ENCODE measurements around the gene INSL3.
A peak's percentile ranks its signal among the peaks of the same experiment; 100 is the strongest.
"Not testable (repeated sequence)": the region's sequence is repeated elsewhere in the genome, so short reads cannot be mapped to it uniquely, and the experiment has no call there.

The INSL3 gene

GRCh38 chr19:17806945-17807344 lies 14.4 kb downstream of the INSL3 start:
- no peak overlapping the region for H3K27ac Mint-ChIP-seq
- H3K27me3 Mint-ChIP-seq = peaks cover 3% of the 10 kb centered on the region
- H3K4me3 Mint-ChIP-seq = no peak overlapping the region
- H3K9me3 Mint-ChIP-seq = no peaks in the 10 kb centered on the region
- peaks cover 24% of the 10 kb centered on the region for H3K4me1 Mint-ChIP-seq (ENCODE audit: low read depth)
- no peaks in the 10 kb centered on the region for H3K36me3 Mint-ChIP-seq (ENCODE audit: low read depth)

- peaks cover 24% of the 10 kb centered on the region for H3K4me1 Mint-ChIP-seq (ENCODE audit: low read depth)
- no peak overlapping the region for H3K4me3 Mint-ChIP-seq
- H3K36me3 Mint-ChIP-seq (ENCODE audit: low read depth) = no peaks in the 10 kb centered on the region
- no peaks in the 10 kb centered on the region for H3K9me3 Mint-ChIP-seq
- peaks cover 3% of the 10 kb centered on the region for H3K27me3 Mint-ChIP-seq
- no peak overlapping the region for H3K27ac Mint-ChIP-seq
Measured at GRCh38 chr19:17805427-17805826, 15.9 kb downstream of the INSL3 start.

GRCh38 chr19:17803264-17803896 lies 17.9 kb downstream of the INSL3 start:
- peaks cover 3% of the 10 kb centered on the region for H3K27me3 Mint-ChIP-seq
- peaks cover 24% of the 10 kb centered on the region for H3K4me1 Mint-ChIP-seq (ENCODE audit: low read depth)
- peak overlapping the region; percentile 38 for H3K27ac Mint-ChIP-seq
- H3K4me3 Mint-ChIP-seq = no peak overlapping the region
- no peaks in the 10 kb centered on the region for H3K9me3 Mint-ChIP-seq
- no peaks in the 10 kb centered on the region for H3K36me3 Mint-ChIP-seq (ENCODE audit: low read depth)

- Mint-ChIP-seq H3K4me1 (ENCODE audit: low read depth) (peaks cover 27% of the 10 kb centered on the region), H3K27me3 (peaks cover 3% of the 10 kb centered on the region), H3K9me3 (no peaks in the 10 kb centered on the region), H3K4me3 (no peak overlapping the region), H3K36me3 (ENCODE audit: low read depth) (no peaks in the 10 kb centered on the region), H3K27ac (no peak overlapping the region)
Measured at GRCh38 chr19:17802137-17802858, 19.0 kb downstream of the INSL3 start.

- H3K4me3 Mint-ChIP-seq; H3K9me3 Mint-ChIP-seq; H3K27ac Mint-ChIP-seq; H3K36me3 Mint-ChIP-seq (ENCODE audit: low read depth): not testable (repeated sequence)
- Mint-ChIP-seq H3K27me3 (peaks cover 12% of the 10 kb centered on the region), H3K4me1 (ENCODE audit: low read depth) (peaks cover 45% of the 10 kb centered on the region)
Measured at GRCh38 chr19:17798599-17798998, 22.7 kb downstream of the INSL3 start.

GRCh38 chr19:17797424-17798201 lies 23.7 kb downstream of the INSL3 start:
- Mint-ChIP-seq H3K27me3 (peaks cover 12% of the 10 kb centered on the region), H3K4me1 (ENCODE audit: low read depth) (peaks cover 41% of the 10 kb centered on the region), H3K4me3 (peak overlapping the region; percentile 30), H3K36me3 (ENCODE audit: low read depth) (no peaks in the 10 kb centered on the region), H3K27ac (peak overlapping the region; percentile 85), H3K9me3 (no peaks in the 10 kb centered on the region)

GRCh38 chr19:17796838-17797423 lies 24.4 kb downstream of the INSL3 start:
- peak overlapping the region; percentile 85 for H3K27ac Mint-ChIP-seq
- H3K4me1 Mint-ChIP-seq (ENCODE audit: low read depth) = peaks cover 39% of the 10 kb centered on the region
- peaks cover 9% of the 10 kb centered on the region for H3K27me3 Mint-ChIP-seq
- peak overlapping the region; percentile 30 for H3K4me3 Mint-ChIP-seq
- no peaks in the 10 kb centered on the region for H3K9me3 Mint-ChIP-seq
- no peaks in the 10 kb centered on the region for H3K36me3 Mint-ChIP-seq (ENCODE audit: low read depth)

GRCh38 chr19:17796013-17796837 lies 25.1 kb downstream of the INSL3 start:
- Mint-ChIP-seq H3K4me3 (no peak overlapping the region), H3K9me3 (no peaks in the 10 kb centered on the region), H3K4me1 (ENCODE audit: low read depth) (peaks cover 46% of the 10 kb centered on the region), H3K27me3 (peaks cover 9% of the 10 kb centered on the region), H3K27ac (no peak overlapping the region), H3K36me3 (ENCODE audit: low read depth) (no peaks in the 10 kb centered on the region)

GRCh38 chr19:17795495-17795856 lies 25.8 kb downstream of the INSL3 start:
- Mint-ChIP-seq H3K27ac (no peak overlapping the region), H3K27me3 (peaks cover 9% of the 10 kb centered on the region), H3K4me1 (ENCODE audit: low read depth) (peaks cover 46% of the 10 kb centered on the region), H3K36me3 (ENCODE audit: low read depth) (no peaks in the 10 kb centered on the region), H3K4me3 (no peak overlapping the region), H3K9me3 (no peaks in the 10 kb centered on the region)

- Mint-ChIP-seq H3K9me3 (no peaks in the 10 kb centered on the region), H3K27me3 (peaks cover 9% of the 10 kb centered on the region), H3K36me3 (ENCODE audit: low read depth) (no peaks in the 10 kb centered on the region), H3K27ac (no peak within 1 kb of the TSS), H3K4me1 (ENCODE audit: low read depth) (peaks cover 46% of the 10 kb centered on the region), H3K4me3 (peak within 1 kb of the TSS; percentile 26)
Measured at GRCh38 chr19:17794731-17795494, 26.4 kb downstream of the INSL3 start, which contains the start of gene B3GNT3. TSS of gene B3GNT3 (plus strand) at chr19:17795138. CDS start at chr19:17807808, 12,670 bp downstream.

GRCh38 chr19:17794412-17794730 lies 26.9 kb downstream of the INSL3 start:
- Mint-ChIP-seq H3K4me1 (ENCODE audit: low read depth) (peaks cover 46% of the 10 kb centered on the region), H3K36me3 (ENCODE audit: low read depth) (no peaks in the 10 kb centered on the region), H3K27me3 (peaks cover 9% of the 10 kb centered on the region), H3K9me3 (no peaks in the 10 kb centered on the region), H3K4me3 (peak overlapping the region; percentile 26), H3K27ac (no peak overlapping the region)

- Mint-ChIP-seq H3K27me3 (peaks cover 9% of the 10 kb centered on the region), H3K27ac (no peak overlapping the region), H3K36me3 (ENCODE audit: low read depth) (peaks cover 13% of the 10 kb centered on the region), H3K4me3 (no peak overlapping the region), H3K4me1 (ENCODE audit: low read depth) (peaks cover 18% of the 10 kb centered on the region), H3K9me3 (no peaks in the 10 kb centered on the region)
Measured at GRCh38 chr19:17790059-17790780, 31.1 kb downstream of the INSL3 start.

GRCh38 chr19:17788632-17789031 lies 32.7 kb downstream of the INSL3 start:
- no peak overlapping the region for H3K27ac Mint-ChIP-seq
- H3K36me3 Mint-ChIP-seq (ENCODE audit: low read depth) = peaks cover 24% of the 10 kb centered on the region
- peaks cover 13% of the 10 kb centered on the region for H3K4me1 Mint-ChIP-seq (ENCODE audit: low read depth)
- H3K9me3 Mint-ChIP-seq = no peaks in the 10 kb centered on the region
- H3K27me3 Mint-ChIP-seq = no peaks in the 10 kb centered on the region
- no peak overlapping the region for H3K4me3 Mint-ChIP-seq
